WTC11 (cell line): ENCODE measurements around the gene STRIP1. TPM values are rescaled to one million over a fixed set of nuclear protein-coding genes. Genes with fewer than 3 reads are reported as not detected.

ENCODE experiments used
- ATAC-seq: fragments of 200-7000 bp; cut with Tn5 transposase; 2 replicates; pipeline ENCODE4 v1.10.0; 2021; ENCODE audit warnings: mild to moderate bottlenecking, moderate library complexity
- CTCF ChIA-PET: fragments of 300-600 bp; sonication (Branson Sonifier 250); formaldehyde crosslinking; loops from one replicate; lab custom pipeline; 2021; ENCODE audit warnings: antibody characterized with exemption; lab: Charles Lee
- POLR2A ChIA-PET: fragments of 350-600 bp; sonication (Branson Sonifier 250); formaldehyde crosslinking; loops from one replicate; lab custom pipeline; 2021; ENCODE audit warnings: antibody characterized with exemption; lab: Charles Lee
- DNase-seq: peaks from one replicate; pipeline ENCODE4 v3.0.0; 2021; ENCODE audit warnings: low spot score
- H3K27ac Mint-ChIP-seq: 2 replicates; pipeline ENCODE4 v1.8.0; 2021; ENCODE audit warnings: mixed read lengths
- H3K27me3 Mint-ChIP-seq: 2 replicates; pipeline ENCODE4 v1.8.0; 2021; ENCODE audit warnings: low read depth, mild to moderate bottlenecking, moderate library complexity, mixed read lengths
- H3K36me3 Mint-ChIP-seq: 2 replicates; pipeline ENCODE4 v1.8.0; 2021; ENCODE audit warnings: mixed read lengths
- H3K4me1 Mint-ChIP-seq: 2 replicates; pipeline ENCODE4 v1.8.0; 2022; ENCODE audit warnings: mixed read lengths
- H3K4me3 Mint-ChIP-seq: 2 replicates; pipeline ENCODE4 v1.8.0; 2021; ENCODE audit warnings: mild to moderate bottlenecking, moderate library complexity, mixed read lengths
- H3K9me3 Mint-ChIP-seq: 2 replicates; pipeline ENCODE4 v1.8.0; 2021; ENCODE audit warnings: mixed read lengths
- AFF4 ChIP-seq: sonication (generic); formaldehyde crosslinking; IDR thresholded peaks from 2 replicates; pipeline ENCODE4 v1.8.1; 2023; ENCODE audit warnings: mild to moderate bottlenecking, missing genetic modification reagents, borderline replicate concordance
- JUN ChIP-seq: sonication (generic); formaldehyde crosslinking; IDR thresholded peaks from 2 replicates; pipeline ENCODE4 v1.8.0; 2023; ENCODE audit warnings: mild to moderate bottlenecking, missing genetic modification reagents
- NFATC4 ChIP-seq: fragments of 250-450 bp; sonication (Bioruptor Pico); IDR thresholded peaks from 2 replicates; pipeline ENCODE4 v1.9.0; 2021; ENCODE audit warnings: mild to moderate bottlenecking
- NR3C1 ChIP-seq: sonication (generic); formaldehyde crosslinking; conservative IDR thresholded peaks from 2 replicates; pipeline ENCODE4 v1.8.1; 2023; ENCODE audit warnings: low read depth, mild to moderate bottlenecking, missing genetic modification reagents
- OVOL2 ChIP-seq: fragments of 250-450 bp; sonication (Bioruptor Pico); IDR thresholded peaks from 2 replicates; pipeline ENCODE4 v1.9.0; 2021; ENCODE audit warnings: mild to moderate bottlenecking, borderline replicate concordance
- SP1 ChIP-seq: sonication (generic); formaldehyde crosslinking; conservative IDR thresholded peaks from 2 replicates; pipeline ENCODE4 v1.8.1; 2022; ENCODE audit warnings: missing genetic modification reagents
- STAT6 ChIP-seq: sonication (generic); formaldehyde crosslinking; conservative IDR thresholded peaks from 2 replicates; pipeline ENCODE4 v1.8.1; 2023; ENCODE audit warnings: mild to moderate bottlenecking, low read depth, missing genetic modification reagents, moderate library complexity
- TP53 ChIP-seq: sonication (generic); formaldehyde crosslinking; IDR thresholded peaks from 2 replicates; pipeline ENCODE4 v1.8.1; 2023; ENCODE audit warnings: mild to moderate bottlenecking, missing genetic modification reagents
- ZBTB21 ChIP-seq: sonication (generic); formaldehyde crosslinking; IDR thresholded peaks from 2 replicates; pipeline ENCODE4 v1.8.1; 2023; ENCODE audit warnings: mild to moderate bottlenecking, missing genetic modification reagents, borderline replicate concordance
- ZNF671 ChIP-seq: fragments of 250-450 bp; sonication (Bioruptor Pico); IDR thresholded peaks from 2 replicates; pipeline ENCODE4 v1.8.0; 2021; ENCODE audit warnings: mild to moderate bottlenecking
- total RNA-seq: library from RNA; stranded (reverse); gene quantifications from 3 replicates; pipeline ENCODE4 v1.2.3, GENCODE V29; 2021
- TF ChIP-seq, protein P1 (sequence below): sonication (generic); formaldehyde crosslinking; IDR thresholded peaks from 2 replicates; pipeline ENCODE4 v1.8.1; 2023; ENCODE audit warnings: mild to moderate bottlenecking, missing genetic modification reagents, moderate library complexity
- TF ChIP-seq, protein P2 (sequence below): fragments of 250-450 bp; sonication (Bioruptor Pico); IDR thresholded peaks from 2 replicates; pipeline ENCODE4 v1.9.0; 2021; ENCODE audit warnings: mild to moderate bottlenecking
- TF ChIP-seq, protein P3 (sequence below): sonication (generic); formaldehyde crosslinking; IDR thresholded peaks from 2 replicates; pipeline ENCODE4 v1.8.1; 2022; ENCODE audit warnings: mild to moderate bottlenecking, missing genetic modification reagents, moderate library complexity, borderline replicate concordance

Gene STRIP1
- total RNA-seq, 1 experiment from 2014 or later = 42.8 TPM

- TF ChIP-seq TP53 = no peak
- TF ChIP-seq ZBTB21 = no peak
- TF ChIP-seq, protein P1, sequence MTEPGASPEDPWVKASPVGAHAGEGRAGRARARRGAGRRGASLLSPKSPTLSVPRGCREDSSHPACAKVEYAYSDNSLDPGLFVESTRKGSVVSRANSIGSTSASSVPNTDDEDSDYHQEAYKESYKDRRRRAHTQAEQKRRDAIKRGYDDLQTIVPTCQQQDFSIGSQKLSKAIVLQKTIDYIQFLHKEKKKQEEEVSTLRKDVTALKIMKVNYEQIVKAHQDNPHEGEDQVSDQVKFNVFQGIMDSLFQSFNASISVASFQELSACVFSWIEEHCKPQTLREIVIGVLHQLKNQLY (CRISPR knock-in tag) = no peak
- no peak for TF ChIP-seq NR3C1 (CRISPR knock-in tag)
- TF ChIP-seq JUN (CRISPR knock-in tag) = no peak
- Mint-ChIP-seq H3K36me3 (no peaks in the 10 kb centered on the region), H3K4me1 (no peaks in the 10 kb centered on the region), H3K4me3 (no peak overlapping the region), H3K9me3 (no peaks in the 10 kb centered on the region), H3K27ac (no peak overlapping the region), H3K27me3 (peaks cover 4% of the 10 kb centered on the region)
- ChIA-PET POLR2A (no interaction called here), CTCF (interaction anchor here (0.7 to 4.5 kb wide), 5 partner anchors 9 to 102 kb away, joined by 3 to 21 read pairs (median 3); no protein-coding TSS in a partner anchor)
- ATAC-seq = no peak
- DNase-seq = no peak
These were observed 60.7 kb downstream of the STRIP1 start for GRCh38 chr1:110094931-110095654.

- DNase-seq = no peak
- H3K27me3 Mint-ChIP-seq = peaks cover 4% of the 10 kb centered on the region
- CTCF ChIA-PET = interaction anchor here (0.8 to 11.3 kb wide), 6 partner anchors 7 to 363 kb away, joined by 3 to 291 read pairs (median 12); no protein-coding TSS in a partner anchor
- H3K27ac Mint-ChIP-seq = no peak overlapping the region
- no peaks in the 10 kb centered on the region for H3K4me1 Mint-ChIP-seq
- no peak for TF ChIP-seq OVOL2 (CRISPR knock-in tag)
- TF ChIP-seq, protein P2, sequence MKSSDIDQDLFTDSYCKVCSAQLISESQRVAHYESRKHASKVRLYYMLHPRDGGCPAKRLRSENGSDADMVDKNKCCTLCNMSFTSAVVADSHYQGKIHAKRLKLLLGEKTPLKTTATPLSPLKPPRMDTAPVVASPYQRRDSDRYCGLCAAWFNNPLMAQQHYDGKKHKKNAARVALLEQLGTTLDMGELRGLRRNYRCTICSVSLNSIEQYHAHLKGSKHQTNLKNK (CRISPR knock-in tag) = no peak
- TF ChIP-seq, protein P3, sequence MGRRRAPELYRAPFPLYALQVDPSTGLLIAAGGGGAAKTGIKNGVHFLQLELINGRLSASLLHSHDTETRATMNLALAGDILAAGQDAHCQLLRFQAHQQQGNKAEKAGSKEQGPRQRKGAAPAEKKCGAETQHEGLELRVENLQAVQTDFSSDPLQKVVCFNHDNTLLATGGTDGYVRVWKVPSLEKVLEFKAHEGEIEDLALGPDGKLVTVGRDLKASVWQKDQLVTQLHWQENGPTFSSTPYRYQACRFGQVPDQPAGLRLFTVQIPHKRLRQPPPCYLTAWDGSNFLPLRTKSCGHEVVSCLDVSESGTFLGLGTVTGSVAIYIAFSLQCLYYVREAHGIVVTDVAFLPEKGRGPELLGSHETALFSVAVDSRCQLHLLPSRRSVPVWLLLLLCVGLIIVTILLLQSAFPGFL (CRISPR knock-in tag) = no peak
- TF ChIP-seq SP1 (CRISPR knock-in tag) = no peak
- TF ChIP-seq STAT6 (CRISPR knock-in tag) = no peak
- TF ChIP-seq ZNF671 = no peak
- TF ChIP-seq AFF4 (CRISPR knock-in tag) = no peak
- no peak for TF ChIP-seq NFATC4
- TF ChIP-seq, all 79 proteins: peak for 0
- Mint-ChIP-seq H3K9me3 (no peaks in the 10 kb centered on the region), H3K4me3 (no peak overlapping the region), H3K36me3 (no peaks in the 10 kb centered on the region)
- POLR2A ChIA-PET = no interaction called here
- ATAC-seq = no peak
These were observed 63.2 kb downstream of the STRIP1 start for GRCh38 chr1:110097507-110098221.
